Activated CD4-positive, alpha-beta memory T cell treated with anti-CD3 and anti-CD28 coated beads for 36 hours (primary cell): ENCODE measurements around the gene BID. TPM values are rescaled to one million over a fixed set of nuclear protein-coding genes. Genes with fewer than 3 reads are reported as not detected.

Experiments used
- CTCF ChIA-PET: fragments of 350-600 bp; sonication (Branson Sonifier 250); formaldehyde crosslinking; loops from one replicate; lab custom pipeline; 2021; ENCODE audit warnings: antibody characterized with exemption, inconsistent platforms; lab: Charles Lee
- POLR2A ChIA-PET: fragments of 350-600 bp; sonication (Branson Sonifier 250); formaldehyde crosslinking; loops from one replicate; lab custom pipeline; 2021; ENCODE audit warnings: antibody characterized with exemption; lab: Charles Lee
- DNase-seq: peaks from one replicate; pipeline ENCODE4 v3.0.0-alpha.2; 2020
- H3K27ac Mint-ChIP-seq: one replicate; pipeline ENCODE4 v1.8.0; 2021; ENCODE audit warnings: mixed read lengths
- H3K27me3 Mint-ChIP-seq: one replicate; pipeline ENCODE4 v1.8.0; 2021; ENCODE audit warnings: mixed read lengths
- H3K36me3 Mint-ChIP-seq: one replicate; pipeline ENCODE4 v1.8.0; 2021; ENCODE audit warnings: mixed read lengths
- H3K4me1 Mint-ChIP-seq: one replicate; pipeline ENCODE4 v1.8.0; 2021; ENCODE audit warnings: low read depth, mixed read lengths
- H3K4me3 Mint-ChIP-seq: one replicate; pipeline ENCODE4 v1.8.0; 2021; ENCODE audit warnings: mild to moderate bottlenecking, mixed read lengths
- H3K9me3 Mint-ChIP-seq: one replicate; pipeline ENCODE4 v1.8.0; 2021; ENCODE audit warnings: mixed read lengths
- intact Hi-C: fragments of 100-400 bp; cut with micrococcal nuclease; formaldehyde crosslinking; loops from one replicate; pipeline ENCODE4 v1.15.1; 2023
- total RNA-seq, 2 experiments: library from RNA; stranded (reverse); gene quantifications; one replicate each; pipeline ENCODE4 v1.2.3, GENCODE V29; 2021

BID gene
- total RNA-seq, 2 experiments from 2014 or later = 22.3 to 24.7 TPM

DNA sequence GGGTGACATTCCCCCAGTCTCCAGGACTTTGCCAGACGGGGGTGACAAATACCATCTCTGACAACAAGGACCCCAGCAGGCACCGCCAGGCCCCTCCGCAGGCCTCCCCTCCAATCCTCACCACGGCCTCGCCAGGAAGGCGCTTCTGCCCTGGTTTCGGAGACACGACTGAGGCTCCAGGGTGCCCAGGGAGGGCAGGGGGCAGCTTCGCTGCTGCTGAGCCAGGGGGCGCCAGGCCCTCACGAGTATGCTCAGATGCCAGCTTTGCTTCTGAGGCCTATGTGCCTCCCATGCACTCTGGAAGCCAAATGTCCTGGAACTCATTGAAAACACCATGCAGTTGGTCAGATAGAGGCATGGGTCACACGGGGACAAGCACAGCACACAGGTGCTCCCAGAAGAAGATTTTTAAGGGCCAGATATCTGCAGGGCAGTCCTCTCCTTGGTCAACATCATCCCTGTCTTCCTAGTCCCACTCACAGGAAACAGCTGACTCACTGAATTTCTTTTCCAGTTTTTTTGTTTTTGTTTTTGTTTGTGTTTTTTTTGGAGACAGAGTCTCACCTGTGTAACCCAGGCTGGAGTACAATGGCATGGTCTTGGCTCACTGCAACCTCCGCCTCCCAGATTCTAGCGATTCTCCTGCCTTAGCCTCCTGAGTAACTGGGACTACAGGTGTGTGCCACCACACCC is 19.9 kb downstream of the BID start:
- Mint-ChIP-seq H3K27me3 (no peaks in the 10 kb centered on the region), H3K27ac (no peak overlapping the region), H3K9me3 (no peaks in the 10 kb centered on the region), H3K4me3 (no peak overlapping the region), H3K4me1 (peaks cover 3% of the 10 kb centered on the region), H3K36me3 (no peaks in the 10 kb centered on the region)
- ChIA-PET POLR2A (interaction anchor here (0.5 kb wide), 1 partner anchor 60 kb away, joined by 3 read pairs; no protein-coding TSS in a partner anchor), CTCF (interaction anchor here (0.6 to 2.6 kb wide), 7 partner anchors 13 to 322 kb away, joined by 3 to 32 read pairs (median 4); no protein-coding TSS in a partner anchor)
- peak; percentile 56 for DNase-seq
- intact Hi-C loops = no loop called here

DNA sequence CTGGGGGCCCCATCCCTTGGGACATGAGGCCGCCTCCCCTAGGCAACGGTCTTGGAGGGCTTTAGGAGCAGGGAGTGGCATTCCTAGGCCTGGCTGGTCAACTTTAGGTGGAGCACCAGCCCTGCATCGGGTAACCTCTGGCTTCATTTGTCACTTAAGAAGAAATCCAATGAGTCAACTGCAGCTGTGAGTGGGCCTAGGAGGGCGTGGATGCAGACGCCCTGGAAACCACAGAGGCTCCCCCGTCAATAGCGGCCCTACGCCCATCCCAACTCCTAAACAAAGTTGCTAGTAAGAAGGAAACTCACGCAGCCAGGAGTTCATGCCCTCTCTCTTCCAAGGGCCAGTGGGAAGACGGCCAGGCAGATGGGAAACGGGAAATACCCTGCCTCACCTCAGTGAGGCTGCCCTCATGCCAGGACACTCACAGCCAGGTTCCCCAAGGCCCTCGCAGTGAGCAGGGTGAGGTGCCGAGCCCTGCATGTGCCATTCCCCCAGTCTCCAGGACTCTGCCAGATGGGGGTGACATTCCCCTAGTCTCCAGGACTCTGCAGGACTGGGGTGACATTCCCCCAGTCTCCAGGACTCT is 20.8 kb downstream of the BID start:
- Mint-ChIP-seq H3K4me3 (no peak overlapping the region), H3K27ac (no peak overlapping the region), H3K4me1 (peaks cover 3% of the 10 kb centered on the region), H3K36me3 (no peaks in the 10 kb centered on the region), H3K27me3 (no peaks in the 10 kb centered on the region), H3K9me3 (no peaks in the 10 kb centered on the region)
- POLR2A ChIA-PET = no interaction called here
- CTCF ChIA-PET = interaction anchor here (0.6 to 2.6 kb wide), 5 partner anchors 32 to 323 kb away, joined by 3 to 32 read pairs (median 6); no protein-coding TSS in a partner anchor
- intact Hi-C loops = no loop called here
- DNase-seq = no peak

DNA sequence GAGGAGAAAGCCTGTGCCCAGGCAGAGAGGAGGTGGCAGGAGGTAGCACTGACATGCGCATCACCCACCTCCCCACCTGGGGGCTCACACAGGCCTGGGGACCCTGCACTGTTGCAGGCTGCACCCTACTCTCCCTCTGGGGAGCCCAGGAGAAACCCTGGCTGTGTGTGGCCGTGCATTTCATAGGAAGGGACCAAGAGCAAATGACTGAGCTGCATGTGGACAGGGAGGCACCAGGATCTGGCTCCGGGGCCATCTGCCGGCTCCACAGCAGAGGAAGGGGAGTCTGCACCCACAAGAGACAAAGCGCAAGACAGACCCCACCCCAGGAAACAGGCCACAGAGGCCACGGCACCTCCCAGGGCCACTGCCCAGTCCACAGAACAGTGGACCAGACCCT is 22.7 kb downstream of the BID start:
- Mint-ChIP-seq H3K27me3 (no peaks in the 10 kb centered on the region), H3K4me1 (peaks cover 3% of the 10 kb centered on the region), H3K4me3 (no peak overlapping the region), H3K9me3 (no peaks in the 10 kb centered on the region), H3K27ac (no peak overlapping the region), H3K36me3 (no peaks in the 10 kb centered on the region)
- ChIA-PET POLR2A (no interaction called here), CTCF (interaction anchor here (0.9 to 1.7 kb wide), 3 partner anchors 9 to 33 kb away, joined by 4 to 11 read pairs (median 5); no protein-coding TSS in a partner anchor)
- no peak for DNase-seq
- intact Hi-C loops = no loop called here

DNA sequence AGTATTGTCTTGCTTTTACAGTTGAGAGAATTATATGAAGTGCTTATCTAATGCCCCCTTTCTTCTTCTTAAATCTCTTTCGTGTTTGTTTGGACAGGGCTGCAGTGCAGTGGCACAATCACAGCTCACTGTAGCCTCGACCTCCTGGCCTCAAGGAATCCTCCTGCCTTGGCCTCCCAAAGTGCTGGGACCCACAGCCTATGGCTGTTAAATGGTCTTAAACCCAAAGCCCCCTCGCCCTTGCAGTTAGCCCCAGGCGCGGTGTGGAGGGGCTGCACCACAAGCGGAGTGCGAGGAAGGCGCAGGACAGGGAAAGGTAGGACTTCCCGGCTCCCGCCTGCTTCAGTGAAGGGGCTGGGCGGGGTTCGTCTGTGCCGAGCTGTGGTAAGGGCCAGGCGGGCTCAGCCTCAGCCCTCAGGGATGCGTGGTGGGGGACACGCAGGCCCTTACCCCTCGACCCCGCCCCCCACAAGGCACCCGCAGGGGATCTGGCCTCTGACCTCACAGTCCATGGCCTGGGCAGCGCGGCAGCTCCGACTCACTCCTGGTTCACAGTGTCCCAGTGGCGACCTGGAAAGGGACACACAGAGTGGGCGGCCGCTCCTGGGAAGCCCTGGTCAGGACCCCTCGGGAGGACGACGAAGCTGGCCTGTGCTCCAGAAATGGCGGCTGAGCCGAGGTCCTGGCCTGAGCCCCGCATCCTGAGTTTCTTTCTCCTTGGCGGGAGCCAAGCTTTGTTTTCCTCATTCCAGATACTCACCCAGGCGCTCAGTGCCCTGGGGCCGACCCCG is 24.5 kb downstream of the BID start:
- Mint-ChIP-seq H3K4me3 (no peak overlapping the region), H3K27ac (no peak overlapping the region), H3K36me3 (no peaks in the 10 kb centered on the region), H3K27me3 (no peaks in the 10 kb centered on the region), H3K9me3 (no peaks in the 10 kb centered on the region), H3K4me1 (peaks cover 3% of the 10 kb centered on the region)
- POLR2A ChIA-PET = interaction anchor here (0.6 kb wide), 1 partner anchor 133 kb away, joined by 3 read pairs; no protein-coding TSS in a partner anchor
- DNase-seq = no peak
- CTCF ChIA-PET = interaction anchor here (0.8 kb wide), 1 partner anchor 35 kb away, joined by 3 read pairs; no protein-coding TSS in a partner anchor
- intact Hi-C loops = loop anchor here (10.0 kb wide), 1 partner anchor 85 kb away; no protein-coding TSS in a partner anchor

DNA sequence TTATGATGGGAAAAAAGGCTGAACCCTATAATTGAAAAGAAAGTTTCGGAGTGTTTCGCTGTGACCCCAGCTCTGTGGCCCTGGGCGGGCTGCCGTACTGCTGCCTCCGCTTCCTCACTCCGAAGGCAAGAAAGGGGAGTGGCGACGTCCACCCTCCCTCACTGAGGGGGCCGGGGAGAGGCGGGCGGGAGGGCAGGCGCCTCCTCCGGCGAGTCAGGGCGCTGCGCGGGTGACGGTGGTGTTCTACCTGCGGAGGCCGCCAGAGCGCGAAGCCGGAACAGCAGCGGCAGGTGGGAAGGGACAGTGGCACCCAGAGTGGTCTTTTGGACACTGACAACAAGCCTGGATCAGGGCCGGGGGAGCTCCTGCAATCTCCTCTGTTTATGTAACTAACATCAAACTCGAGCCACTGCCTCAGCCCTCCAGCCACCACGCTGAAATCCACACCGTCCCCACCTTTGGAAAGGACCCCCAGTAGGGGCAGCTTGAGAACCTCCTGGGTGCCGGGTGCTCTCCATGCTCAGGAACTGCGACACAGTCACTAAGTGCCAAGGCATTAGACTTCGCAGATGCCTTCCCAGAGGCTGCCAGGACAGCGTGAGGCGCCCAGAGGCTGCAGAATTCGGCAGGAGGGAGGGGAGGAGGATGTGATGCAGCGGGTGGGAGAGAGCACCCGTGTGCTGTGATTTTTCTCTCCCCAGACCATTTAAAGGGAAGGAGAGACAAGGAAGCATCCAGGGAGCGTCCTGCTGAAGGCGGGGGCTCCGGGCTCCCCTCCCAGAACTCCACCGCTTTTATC is 25.5 kb downstream of the BID start:
- Mint-ChIP-seq H3K4me3 (no peak overlapping the region), H3K27ac (no peak overlapping the region), H3K9me3 (no peaks in the 10 kb centered on the region), H3K27me3 (no peaks in the 10 kb centered on the region), H3K36me3 (no peaks in the 10 kb centered on the region), H3K4me1 (no peaks in the 10 kb centered on the region)
- ChIA-PET POLR2A (no interaction called here), CTCF (interaction anchor here (0.9 kb wide), 1 partner anchor 37 kb away, joined by 3 read pairs; no protein-coding TSS in a partner anchor)
- DNase-seq = no peak
- intact Hi-C loops = loop anchor here (10.0 kb wide), 1 partner anchor 86 kb away; no protein-coding TSS in a partner anchor

DNA sequence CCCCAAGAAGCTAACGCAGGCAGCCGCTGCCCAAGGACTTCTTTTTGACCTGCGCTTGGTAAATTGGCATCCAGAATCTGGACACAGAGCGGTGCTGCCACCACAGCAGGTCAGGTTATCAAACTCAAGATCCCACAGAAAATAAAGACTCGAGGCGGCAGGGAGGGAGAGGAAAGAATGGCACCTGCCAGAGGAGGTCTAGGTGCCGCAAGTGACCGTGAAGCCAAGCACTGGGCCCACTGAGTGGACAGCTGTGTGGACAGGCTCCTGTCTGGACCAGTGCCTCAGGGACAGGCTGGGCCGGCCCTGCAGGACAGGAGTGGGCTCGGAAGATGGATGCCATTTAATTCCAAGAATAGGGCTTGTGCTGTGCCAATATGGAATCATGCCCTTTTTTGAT is 27.4 kb downstream of the BID start:
- intact Hi-C loops = loop anchor here (10.0 kb wide), 1 partner anchor 88 kb away; no protein-coding TSS in a partner anchor
- Mint-ChIP-seq H3K4me3 (no peak overlapping the region), H3K27ac (no peak overlapping the region), H3K36me3 (no peaks in the 10 kb centered on the region), H3K9me3 (no peaks in the 10 kb centered on the region), H3K27me3 (no peaks in the 10 kb centered on the region), H3K4me1 (peaks cover 2% of the 10 kb centered on the region)
- DNase-seq = no peak
- ChIA-PET POLR2A (no interaction called here), CTCF (interaction anchor here (0.8 kb wide), 1 partner anchor 38 kb away, joined by 3 read pairs; no protein-coding TSS in a partner anchor)

DNA sequence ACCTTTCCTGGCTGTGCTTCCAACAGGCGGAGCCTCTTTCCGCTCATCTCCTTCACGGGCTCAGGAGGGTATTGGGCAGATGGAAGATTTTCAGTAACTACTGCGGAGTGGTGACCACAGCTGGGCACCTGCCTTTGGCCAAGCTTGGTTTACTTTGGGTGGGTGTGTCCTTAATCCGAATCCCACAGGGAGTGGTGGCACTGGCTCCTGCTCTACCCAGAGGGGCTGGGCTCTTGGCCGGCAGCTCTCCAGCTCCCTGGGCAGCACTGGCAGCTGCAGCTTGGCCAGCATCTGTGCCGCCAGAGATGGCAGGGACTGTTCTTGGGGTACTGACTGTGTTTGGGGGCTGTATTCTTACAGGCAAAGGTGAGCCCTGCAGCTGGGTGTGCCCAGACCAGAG is 29.8 kb downstream of the BID start:
- POLR2A ChIA-PET = no interaction called here
- Mint-ChIP-seq H3K4me1 (peaks cover 2% of the 10 kb centered on the region), H3K9me3 (no peaks in the 10 kb centered on the region), H3K36me3 (no peaks in the 10 kb centered on the region), H3K27ac (no peak overlapping the region), H3K4me3 (no peak overlapping the region), H3K27me3 (no peaks in the 10 kb centered on the region)
- CTCF ChIA-PET = interaction anchor here (1.0 to 8.2 kb wide), 9 partner anchors 8 to 332 kb away, joined by 3 to 145 read pairs (median 17); partner anchors contain the start of genes BID and PEX26
- intact Hi-C loops = loop anchor here (10.0 kb wide), 1 partner anchor 90 kb away; no protein-coding TSS in a partner anchor
- no peak for DNase-seq

DNA sequence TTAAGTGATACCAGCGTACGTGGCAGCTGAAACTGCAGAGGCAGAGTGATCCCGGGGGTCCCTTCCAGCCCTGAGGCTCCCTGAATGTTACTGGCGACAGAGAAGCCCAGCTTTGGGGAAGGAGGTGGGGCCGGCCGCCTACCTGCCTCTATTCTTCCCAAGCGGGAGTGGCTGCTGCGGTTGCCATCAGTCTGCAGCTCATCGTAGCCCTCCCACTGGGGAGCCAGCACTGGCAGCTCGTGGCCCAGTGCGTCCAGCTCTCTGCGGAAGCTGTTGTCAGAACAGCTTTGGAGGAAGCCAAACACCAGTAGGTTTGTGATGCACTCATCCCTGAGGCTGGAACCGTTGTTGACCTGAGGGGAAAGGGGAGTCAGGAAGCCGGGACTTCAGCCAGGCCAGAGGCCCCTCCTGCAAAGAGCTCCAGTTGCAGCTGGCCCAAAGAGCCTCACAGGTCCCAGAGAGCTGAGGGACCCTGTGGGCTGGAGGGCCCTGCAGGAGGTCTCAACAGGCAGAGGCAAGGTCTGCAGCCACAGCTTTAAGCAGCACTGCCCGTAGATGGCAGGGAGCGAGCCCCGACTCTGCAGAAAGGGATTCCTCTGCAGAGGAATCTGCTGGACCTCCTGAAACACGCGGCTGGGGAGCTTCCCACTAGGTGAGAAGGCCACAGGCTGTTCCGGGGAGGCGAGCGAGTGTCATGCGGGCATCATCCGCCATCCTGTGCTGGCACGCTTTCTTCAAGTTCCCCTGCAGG is 30.4 kb downstream of the BID start:
- CTCF ChIA-PET = interaction anchor here (0.7 to 8.2 kb wide), 15 partner anchors 8 to 332 kb away, joined by 3 to 145 read pairs (median 11); partner anchors contain the start of genes BID and PEX26
- intact Hi-C loops = loop anchor here (2.0 to 10.0 kb wide), 4 partner anchors 23 to 333 kb away; partner anchors contain the start of gene PEX26
- no peak for DNase-seq

DNA sequence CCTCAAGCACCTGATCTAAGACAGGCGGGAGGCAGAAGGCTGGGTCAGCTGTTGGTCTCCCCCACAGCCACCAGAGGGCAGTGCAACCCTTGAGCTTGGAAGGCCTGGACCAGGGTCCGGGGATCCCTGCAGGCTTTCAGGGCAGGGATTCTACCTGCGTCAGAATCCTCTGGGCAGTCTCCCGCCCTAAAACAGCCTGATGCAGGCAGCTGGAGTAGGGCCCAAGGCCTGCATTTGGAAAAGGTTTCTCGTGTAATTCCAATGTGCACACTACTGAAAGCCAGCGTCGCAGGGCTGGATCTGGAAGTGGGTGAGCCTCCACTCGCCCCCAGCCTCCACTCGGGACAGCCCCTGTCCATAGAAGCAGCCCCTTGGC is 31.8 kb downstream of the BID start:
- CTCF ChIA-PET = interaction anchor here (0.6 to 8.2 kb wide), 25 partner anchors 9 to 571 kb away, joined by 3 to 145 read pairs (median 5); partner anchors contain the start of genes BID and PEX26

More for the DNA sequence above, 30.4 kb downstream of the BID start:
- H3K36me3 Mint-ChIP-seq = no peaks in the 10 kb centered on the region
- H3K4me1 Mint-ChIP-seq = peaks cover 2% of the 10 kb centered on the region
- no peaks in the 10 kb centered on the region for H3K27me3 Mint-ChIP-seq
- no peaks in the 10 kb centered on the region for H3K9me3 Mint-ChIP-seq
- no peak overlapping the region for H3K27ac Mint-ChIP-seq
- POLR2A ChIA-PET = interaction anchor here (0.6 to 1.2 kb wide), 2 partner anchors 41 to 261 kb away, joined by 3 read pairs; no protein-coding TSS in a partner anchor
- H3K4me3 Mint-ChIP-seq = no peak overlapping the region

DNA sequence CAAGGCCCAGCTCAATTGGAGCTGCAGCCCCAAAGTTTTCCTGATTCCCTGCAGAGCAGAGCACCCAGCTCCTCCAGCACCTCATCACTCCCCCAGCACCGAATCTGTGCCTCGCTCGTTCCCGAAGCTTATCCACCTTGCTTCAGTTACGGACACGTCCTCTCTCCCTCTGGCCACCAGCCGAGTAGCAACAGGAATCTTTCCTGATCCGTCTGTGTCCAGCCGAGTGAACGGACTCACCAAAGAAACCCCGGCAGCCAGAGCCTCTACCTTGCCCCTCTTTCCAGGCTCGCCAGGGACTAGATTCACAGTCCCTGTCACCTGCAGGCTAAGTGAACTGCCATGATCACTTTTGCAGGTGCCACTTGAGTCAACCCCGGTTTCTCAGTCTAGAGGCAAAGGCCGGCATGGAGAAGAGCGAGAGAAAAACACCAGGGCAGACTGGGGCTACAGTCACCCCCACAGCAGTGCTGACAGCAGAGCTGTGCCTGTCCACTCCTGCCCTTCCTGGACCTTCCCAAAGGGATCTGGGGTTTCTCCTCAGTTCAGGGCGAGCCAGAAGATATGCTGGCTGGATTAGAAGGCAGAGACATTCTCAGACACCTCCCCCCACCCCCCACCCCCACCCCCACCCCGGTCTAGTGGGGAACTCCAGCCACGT is 32.3 kb downstream of the BID start:
- H3K36me3 Mint-ChIP-seq = no peaks in the 10 kb centered on the region
- H3K4me3 Mint-ChIP-seq = no peak overlapping the region
- H3K27ac Mint-ChIP-seq = no peak overlapping the region
- intact Hi-C loops = loop anchor here (2.0 to 10.0 kb wide), 4 partner anchors 25 to 335 kb away; partner anchors contain the start of gene PEX26
- peaks cover 2% of the 10 kb centered on the region for H3K4me1 Mint-ChIP-seq
- no peaks in the 10 kb centered on the region for H3K27me3 Mint-ChIP-seq
- no peaks in the 10 kb centered on the region for H3K9me3 Mint-ChIP-seq
- POLR2A ChIA-PET = interaction anchor here (0.9 kb wide), 1 partner anchor 25 kb away, joined by 3 read pairs; no protein-coding TSS in a partner anchor
- CTCF ChIA-PET = interaction anchor here (0.6 to 8.2 kb wide), 23 partner anchors 9 to 416 kb away, joined by 3 to 145 read pairs (median 5); partner anchors contain the start of genes BID and PEX26
- no peak for DNase-seq

More for the DNA sequence above, 31.8 kb downstream of the BID start:
- Mint-ChIP-seq H3K9me3 (no peaks in the 10 kb centered on the region), H3K4me1 (peaks cover 2% of the 10 kb centered on the region), H3K4me3 (no peak overlapping the region), H3K27me3 (no peaks in the 10 kb centered on the region), H3K36me3 (no peaks in the 10 kb centered on the region), H3K27ac (no peak overlapping the region)
- POLR2A ChIA-PET = no interaction called here
- peak; percentile 81 for DNase-seq
- intact Hi-C loops = loop anchor here (2.0 to 10.0 kb wide), 4 partner anchors 24 to 334 kb away; partner anchors contain the start of gene PEX26
